Endothelial cell (in vitro differentiated cells): ENCODE data around the gene ZNF358. TPM values are rescaled to one million over a fixed set of nuclear protein-coding genes. Genes with fewer than 3 reads are reported as not detected.
"Not testable (repeated sequence)": the region's sequence is repeated elsewhere in the genome, so short reads cannot be mapped to it uniquely, and the experiment has no call there.

ENCODE experiments used
- DNase-seq: peaks from one replicate; pipeline ENCODE4 v3.0.0; 2021; ENCODE audit warnings: low spot score
- H3K27ac Mint-ChIP-seq: one replicate; pipeline ENCODE4 v1.8.0; 2021; ENCODE audit warnings: mixed read lengths, inconsistent platforms; ENCODE audit not compliant: unreplicated experiment
- H3K27me3 Mint-ChIP-seq: one replicate; pipeline ENCODE4 v1.8.0; 2021; ENCODE audit warnings: mild to moderate bottlenecking, moderate library complexity, mixed read lengths, inconsistent platforms; ENCODE audit not compliant: unreplicated experiment
- H3K36me3 Mint-ChIP-seq: one replicate; pipeline ENCODE4 v1.8.0; 2021; ENCODE audit warnings: mild to moderate bottlenecking, low read depth, mixed read lengths, inconsistent platforms; ENCODE audit not compliant: unreplicated experiment
- H3K4me1 Mint-ChIP-seq: one replicate; pipeline ENCODE4 v1.8.0; 2021; ENCODE audit warnings: mild to moderate bottlenecking, mixed read lengths, inconsistent platforms; ENCODE audit not compliant: unreplicated experiment
- H3K4me3 Mint-ChIP-seq: one replicate; pipeline ENCODE4 v1.8.0; 2021; ENCODE audit warnings: mild to moderate bottlenecking, mixed read lengths, inconsistent platforms; ENCODE audit not compliant: unreplicated experiment
- H3K9me3 Mint-ChIP-seq: one replicate; pipeline ENCODE4 v1.8.0; 2021; ENCODE audit warnings: mixed read lengths, inconsistent platforms; ENCODE audit not compliant: unreplicated experiment
- total RNA-seq: library from RNA; stranded (reverse); fragmentation: NEBNext Ultra II Directional; extraction: Animal tissue kit (Norgen Biotek cat#: 25700); gene quantifications from one replicate; pipeline ENCODE4 v1.2.1, GENCODE V29; 2021; ENCODE audit not compliant: unreplicated experiment
- TF ChIP-seq, protein P1 (sequence below): fragments of 200-600 bp; sonication (generic); IDR thresholded peaks from one replicate; pipeline ENCODE4 v1.5.0; 2021; ENCODE audit warnings: antibody characterized with exemption; ENCODE audit not compliant: unreplicated experiment

Gene ZNF358
- total RNA-seq, 1 donor from 2014 or later: 87.4 TPM

GRCh38 chr19:7535047-7535997, 19.4 kb downstream of the ZNF358 start, which contains the start of gene PNPLA6:
Gene PNPLA6 (plus strand): TSS chr19:7535717. CDS start chr19:7535789, 72 bp downstream.
- H3K27ac Mint-ChIP-seq: peak within 1 kb of the TSS; percentile 88
- TF ChIP-seq, protein P1, sequence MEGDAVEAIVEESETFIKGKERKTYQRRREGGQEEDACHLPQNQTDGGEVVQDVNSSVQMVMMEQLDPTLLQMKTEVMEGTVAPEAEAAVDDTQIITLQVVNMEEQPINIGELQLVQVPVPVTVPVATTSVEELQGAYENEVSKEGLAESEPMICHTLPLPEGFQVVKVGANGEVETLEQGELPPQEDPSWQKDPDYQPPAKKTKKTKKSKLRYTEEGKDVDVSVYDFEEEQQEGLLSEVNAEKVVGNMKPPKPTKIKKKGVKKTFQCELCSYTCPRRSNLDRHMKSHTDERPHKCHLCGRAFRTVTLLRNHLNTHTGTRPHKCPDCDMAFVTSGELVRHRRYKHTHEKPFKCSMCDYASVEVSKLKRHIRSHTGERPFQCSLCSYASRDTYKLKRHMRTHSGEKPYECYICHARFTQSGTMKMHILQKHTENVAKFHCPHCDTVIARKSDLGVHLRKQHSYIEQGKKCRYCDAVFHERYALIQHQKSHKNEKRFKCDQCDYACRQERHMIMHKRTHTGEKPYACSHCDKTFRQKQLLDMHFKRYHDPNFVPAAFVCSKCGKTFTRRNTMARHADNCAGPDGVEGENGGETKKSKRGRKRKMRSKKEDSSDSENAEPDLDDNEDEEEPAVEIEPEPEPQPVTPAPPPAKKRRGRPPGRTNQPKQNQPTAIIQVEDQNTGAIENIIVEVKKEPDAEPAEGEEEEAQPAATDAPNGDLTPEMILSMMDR: no peak
- DNase-seq: peak; percentile 96

DNA sequence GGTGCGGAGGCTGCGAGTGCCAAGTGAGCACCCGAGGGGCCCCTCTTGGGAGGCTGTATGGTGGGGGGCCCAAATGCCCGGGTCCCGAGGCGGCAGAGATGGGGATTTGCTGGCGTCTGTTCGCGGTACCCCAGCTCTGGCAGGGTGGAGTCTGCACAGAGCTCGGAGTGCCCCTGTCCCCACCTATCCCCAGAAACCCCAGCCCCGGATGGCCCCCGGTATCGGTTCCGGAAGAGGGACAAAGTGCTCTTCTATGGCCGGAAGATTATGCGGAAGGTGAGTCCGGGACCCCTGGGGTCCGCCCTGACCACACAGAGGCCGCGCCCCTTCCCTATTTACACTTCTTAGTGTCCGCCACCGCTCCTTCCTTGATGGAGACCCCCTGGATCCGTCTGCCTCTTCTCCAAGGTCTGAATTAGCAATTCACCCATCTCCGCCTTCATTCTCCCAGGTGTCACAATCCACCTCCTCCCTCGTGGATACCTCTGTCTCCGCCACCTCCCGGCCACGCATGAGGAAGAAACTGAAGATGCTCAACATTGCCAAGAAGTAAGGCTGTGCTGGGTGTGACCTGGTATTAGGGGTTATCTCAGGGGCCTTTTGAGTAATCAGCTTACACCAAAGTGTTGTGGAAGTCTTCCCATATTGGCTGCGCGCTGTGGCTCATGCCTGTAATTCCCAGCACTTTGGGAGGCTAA, 20.2 kb downstream of the ZNF358 start:
- Mint-ChIP-seq H3K36me3 (peaks cover 25% of the 10 kb centered on the region), H3K9me3 (no peaks in the 10 kb centered on the region), H3K27me3 (peaks cover 7% of the 10 kb centered on the region), H3K4me1 (peaks cover 4% of the 10 kb centered on the region), H3K27ac (peak overlapping the region; percentile 3), H3K4me3 (peak overlapping the region; percentile 97)
- TF ChIP-seq, protein P1: no peak
- DNase-seq: no peak

More at GRCh38 chr19:7535047-7535997, 19.4 kb downstream of the ZNF358 start, which contains the start of gene PNPLA6:
- Mint-ChIP-seq H3K9me3 (no peaks in the 10 kb centered on the region), H3K4me1 (peaks cover 4% of the 10 kb centered on the region), H3K36me3 (peaks cover 24% of the 10 kb centered on the region), H3K27me3 (peaks cover 6% of the 10 kb centered on the region), H3K4me3 (peak within 1 kb of the TSS; percentile 97)

- H3K9me3 Mint-ChIP-seq, H3K4me1 Mint-ChIP-seq, H3K27ac Mint-ChIP-seq, DNase-seq, H3K4me3 Mint-ChIP-seq, H3K27me3 Mint-ChIP-seq: not testable (repeated sequence)
- H3K36me3 Mint-ChIP-seq: peaks cover 27% of the 10 kb centered on the region
These were observed 23.1 kb downstream of the ZNF358 start for GRCh38 chr19:7538990-7539389.

GRCh38 chr19:7539827-7540425, 24.0 kb downstream of the ZNF358 start:
- no peak for DNase-seq
- H3K9me3 Mint-ChIP-seq: no peaks in the 10 kb centered on the region
- TF ChIP-seq, protein P1: no peak
- H3K4me3 Mint-ChIP-seq: no peak overlapping the region
- no peak overlapping the region for H3K27ac Mint-ChIP-seq
- H3K4me1 Mint-ChIP-seq: peaks cover 4% of the 10 kb centered on the region
- H3K36me3 Mint-ChIP-seq: peaks cover 31% of the 10 kb centered on the region
- peaks cover 7% of the 10 kb centered on the region for H3K27me3 Mint-ChIP-seq

- no peak for DNase-seq
- Mint-ChIP-seq H3K4me3 (no peak overlapping the region), H3K36me3 (peaks cover 32% of the 10 kb centered on the region), H3K4me1 (peaks cover 4% of the 10 kb centered on the region), H3K9me3 (no peaks in the 10 kb centered on the region), H3K27me3 (peaks cover 7% of the 10 kb centered on the region), H3K27ac (no peak overlapping the region)
- TF ChIP-seq, protein P1: no peak
These were observed 25.0 kb downstream of the ZNF358 start for GRCh38 chr19:7540761-7541474.
